ENCODE data around the gene GNPDA1. TPM values are rescaled to one million over a fixed set of nuclear protein-coding genes. Genes with fewer than 3 reads are reported as not detected.

Gene GNPDA1
- total and polyA plus RNA-seq, 8 donors = 4.1 to 15.5 (median 8.4) TPM

GRCh38 chr5:142000704-142001484 is 11.9 kb downstream of the GNPDA1 start:
- 75 to 81% methylated on average over 6 of the region's 6 CpGs for WGBS, 2 donors
- DNase-seq (no peak), ATAC-seq (no peak), FAIRE-seq (no peak)
- Histone ChIP-seq H3K27me3 (no peaks in the 10 kb centered on the region), H3K4me3 (no peak overlapping the region), H3K27ac (no peak overlapping the region), H3K9me3 (no peaks in the 10 kb centered on the region), H3K4me1 (no peaks in the 10 kb centered on the region), H3K36me3 (peaks cover 0 to 11% (median 11%) of the 10 kb centered on the region in 3 donors)
- intact Hi-C loops (cut with DNase I) = no loop called here
- TF ChIP-seq CTCF (IDR thresholded peaks at IDR 0.05) = no peak

GRCh38 chr5:142000173-142000572 is 12.7 kb downstream of the GNPDA1 start:
- Histone ChIP-seq H3K9me3 (no peaks in the 10 kb centered on the region), H3K36me3 (peaks cover 0 to 11% (median 11%) of the 10 kb centered on the region in 3 donors), H3K27me3 (no peaks in the 10 kb centered on the region), H3K4me3 (no peak overlapping the region), H3K27ac (no peak overlapping the region), H3K4me1 (no peaks in the 10 kb centered on the region)
- intact Hi-C loops (cut with DNase I) = no loop called here
- no peak for FAIRE-seq
- 51 to 65% methylated on average over 1 of the region's 1 CpG for WGBS, 2 donors
- TF ChIP-seq CTCF (IDR thresholded peaks at IDR 0.05) = no peak
- no peak for ATAC-seq
- DNase-seq = no peak

- TF ChIP-seq CTCF (IDR thresholded peaks at IDR 0.05) = no peak
- H3K27me3 ChIP-seq = no peaks in the 10 kb centered on the region
- H3K4me1 ChIP-seq = no peaks in the 10 kb centered on the region
- intact Hi-C loops (cut with DNase I) = loop anchor here in 1 of 3 donors (10.0 kb wide), 1 partner anchor 137 kb away; no protein-coding TSS in a partner anchor
- H3K27ac ChIP-seq = no peak overlapping the region
- no peak for FAIRE-seq
- peaks cover 0 to 11% (median 4%) of the 10 kb centered on the region in 3 donors for H3K36me3 ChIP-seq
- peak in 2 of 4 donors; percentile 32 to 55 for ATAC-seq
- 49 to 52% methylated on average over 6 of the region's 6 CpGs for WGBS, 2 donors
- no peak for DNase-seq
- H3K4me3 ChIP-seq = no peak overlapping the region
- no peaks in the 10 kb centered on the region for H3K9me3 ChIP-seq
These were observed 15.4 kb downstream of the GNPDA1 start for GRCh38 chr5:141997358-141997960.

- Histone ChIP-seq H3K27ac (no peak overlapping the region), H3K9me3 (no peaks in the 10 kb centered on the region), H3K4me1 (no peaks in the 10 kb centered on the region), H3K4me3 (no peak overlapping the region), H3K36me3 (peaks cover 0 to 4% (median under 1%) of the 10 kb centered on the region in 3 donors), H3K27me3 (no peaks in the 10 kb centered on the region)
- WGBS, 2 donors = 95% methylated on average over 3 of the region's 3 CpGs
- ATAC-seq (no peak), FAIRE-seq (no peak), DNase-seq (no peak)
- TF ChIP-seq CTCF (IDR thresholded peaks at IDR 0.05) = no peak
- intact Hi-C loops (cut with DNase I) = loop anchor here in 1 of 3 donors (10.0 kb wide), 1 partner anchor 139 kb away; no protein-coding TSS in a partner anchor
These were observed 17.2 kb downstream of the GNPDA1 start for GRCh38 chr5:141995656-141996055.

Measured in pancreas (tissue), 10 donors.